ENCODE data around the gene CIAO3. TPM values are rescaled to one million over a fixed set of nuclear protein-coding genes. Genes with fewer than 3 reads are reported as not detected.

CIAO3 gene
- total RNA-seq, 4 donors from 2014 or later, result 35.2 to 110 (median 52.0) TPM

DNA sequence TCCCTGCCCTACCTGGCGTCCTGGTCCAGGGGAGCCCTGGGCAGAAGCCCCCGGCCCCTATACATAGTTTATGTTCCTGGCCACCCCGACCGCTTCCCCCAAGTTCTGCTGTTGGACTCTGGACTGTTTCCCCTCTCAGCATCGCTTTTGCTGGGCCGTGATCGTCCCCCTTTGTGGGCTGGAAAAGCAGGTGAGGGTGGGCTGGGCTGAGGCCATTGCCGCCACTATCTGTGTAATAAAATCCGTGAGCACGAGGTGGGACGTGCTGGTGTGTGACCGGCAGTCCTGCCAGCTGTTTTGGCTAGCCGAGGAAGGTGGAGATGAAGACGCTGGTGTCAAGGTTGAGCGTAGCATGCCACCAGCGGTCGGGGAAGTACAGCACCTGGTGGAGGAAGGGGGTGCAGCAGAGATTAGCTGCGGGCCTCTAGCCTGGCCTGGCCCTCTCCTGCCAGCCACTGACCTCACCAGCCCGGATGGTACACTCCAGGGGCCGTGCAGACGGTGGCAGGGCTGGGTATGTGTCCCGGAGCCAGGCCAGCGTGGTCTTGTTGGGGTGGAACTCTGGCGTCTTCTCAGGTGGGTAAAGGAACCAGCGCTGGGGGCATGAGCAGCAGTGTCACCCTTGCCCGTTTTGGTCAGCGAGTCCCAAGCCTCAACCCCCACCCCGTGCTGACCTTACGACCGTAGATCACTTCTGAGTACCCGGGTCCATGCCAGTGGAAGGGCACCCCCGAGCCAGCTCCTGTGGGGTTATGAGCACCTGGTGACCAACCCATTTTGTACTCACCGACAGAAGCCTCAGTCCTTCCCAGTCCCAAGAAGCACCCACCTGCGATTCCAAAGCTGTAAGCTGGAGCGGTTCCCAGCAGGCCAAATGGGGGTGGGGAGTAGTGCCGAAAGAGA lies 58.1 kb downstream of the CIAO3 start:
- WGBS, result 81% methylated on average over 24 of the region's 36 CpGs

DNA sequence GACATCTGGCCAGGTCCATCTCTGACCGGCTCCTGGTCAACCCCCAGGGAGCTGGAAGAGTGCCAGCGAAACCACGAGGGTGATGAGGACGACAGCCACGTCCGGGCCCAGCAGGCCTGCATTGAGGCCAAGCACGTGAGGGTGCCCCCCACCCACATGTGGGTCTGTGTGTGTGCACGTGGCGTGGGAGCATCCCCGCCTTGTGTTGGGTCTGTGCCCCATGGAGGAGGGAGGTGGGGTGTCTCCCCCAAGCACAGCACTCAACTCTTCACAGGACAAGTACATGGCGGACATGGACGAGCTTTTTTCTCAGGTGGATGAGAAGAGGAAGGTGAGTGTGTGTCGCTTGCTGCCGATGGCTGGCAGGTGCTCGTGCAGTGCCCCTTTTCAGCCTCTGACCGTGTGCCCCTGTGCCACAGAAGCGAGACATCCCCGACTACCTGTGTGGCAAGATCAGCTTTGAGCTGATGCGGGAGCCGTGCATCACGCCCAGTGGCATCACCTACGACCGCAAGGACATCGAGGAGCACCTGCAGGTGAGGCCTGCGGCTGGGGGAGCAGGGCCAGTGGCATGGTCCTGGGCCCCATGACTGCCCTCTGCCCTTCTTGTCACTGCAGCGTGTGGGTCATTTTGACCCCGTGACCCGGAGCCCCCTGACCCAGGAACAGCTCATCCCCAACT lies 58.9 kb downstream of the CIAO3 start:
- DNase-seq (ENCODE audit: low spot score in 2 of 2), result no peak
- Histone ChIP-seq H3K27ac (no peak overlapping the region), H3K9me3 (no peaks in the 10 kb centered on the region), H3K4me1 (peaks cover 86% of the 10 kb centered on the region), H3K36me3 (peaks cover 20% of the 10 kb centered on the region), H3K27me3 (peaks cover 4% of the 10 kb centered on the region), H3K4me3 (peak overlapping the region; percentile 84)
- 90% methylated on average over 9 of the region's 28 CpGs for WGBS
- TF ChIP-seq POLR2A (IDR thresholded peaks at IDR 0.05) (no peak), EP300 (IDR thresholded peaks at IDR 0.05) (no peak), POLR2AphosphoS5 (IDR thresholded peaks at IDR 0.05) (no peak)
- TF ChIP-seq, protein P1, sequence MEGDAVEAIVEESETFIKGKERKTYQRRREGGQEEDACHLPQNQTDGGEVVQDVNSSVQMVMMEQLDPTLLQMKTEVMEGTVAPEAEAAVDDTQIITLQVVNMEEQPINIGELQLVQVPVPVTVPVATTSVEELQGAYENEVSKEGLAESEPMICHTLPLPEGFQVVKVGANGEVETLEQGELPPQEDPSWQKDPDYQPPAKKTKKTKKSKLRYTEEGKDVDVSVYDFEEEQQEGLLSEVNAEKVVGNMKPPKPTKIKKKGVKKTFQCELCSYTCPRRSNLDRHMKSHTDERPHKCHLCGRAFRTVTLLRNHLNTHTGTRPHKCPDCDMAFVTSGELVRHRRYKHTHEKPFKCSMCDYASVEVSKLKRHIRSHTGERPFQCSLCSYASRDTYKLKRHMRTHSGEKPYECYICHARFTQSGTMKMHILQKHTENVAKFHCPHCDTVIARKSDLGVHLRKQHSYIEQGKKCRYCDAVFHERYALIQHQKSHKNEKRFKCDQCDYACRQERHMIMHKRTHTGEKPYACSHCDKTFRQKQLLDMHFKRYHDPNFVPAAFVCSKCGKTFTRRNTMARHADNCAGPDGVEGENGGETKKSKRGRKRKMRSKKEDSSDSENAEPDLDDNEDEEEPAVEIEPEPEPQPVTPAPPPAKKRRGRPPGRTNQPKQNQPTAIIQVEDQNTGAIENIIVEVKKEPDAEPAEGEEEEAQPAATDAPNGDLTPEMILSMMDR (IDR thresholded peaks at IDR 0.05), result no peak

More for the DNA sequence above, 58.1 kb downstream of the CIAO3 start:
- H3K4me1 ChIP-seq, result peaks cover 77% of the 10 kb centered on the region
- peak overlapping the region; percentile 68 for H3K4me3 ChIP-seq
- TF ChIP-seq POLR2A (IDR thresholded peaks at IDR 0.05), result no peak
- no peak for TF ChIP-seq POLR2AphosphoS5 (IDR thresholded peaks at IDR 0.05)
- TF ChIP-seq, protein P1 (IDR thresholded peaks at IDR 0.05), result no peak
- no peak for TF ChIP-seq EP300 (IDR thresholded peaks at IDR 0.05)
- H3K27me3 ChIP-seq, result no peaks in the 10 kb centered on the region
- DNase-seq (ENCODE audit: low spot score in 2 of 2), result peak in 1 of 2 donors; percentile 76
- peaks cover 28% of the 10 kb centered on the region for H3K36me3 ChIP-seq
- peak overlapping the region; percentile 82 for H3K27ac ChIP-seq
- H3K9me3 ChIP-seq, result no peaks in the 10 kb centered on the region

DNA sequence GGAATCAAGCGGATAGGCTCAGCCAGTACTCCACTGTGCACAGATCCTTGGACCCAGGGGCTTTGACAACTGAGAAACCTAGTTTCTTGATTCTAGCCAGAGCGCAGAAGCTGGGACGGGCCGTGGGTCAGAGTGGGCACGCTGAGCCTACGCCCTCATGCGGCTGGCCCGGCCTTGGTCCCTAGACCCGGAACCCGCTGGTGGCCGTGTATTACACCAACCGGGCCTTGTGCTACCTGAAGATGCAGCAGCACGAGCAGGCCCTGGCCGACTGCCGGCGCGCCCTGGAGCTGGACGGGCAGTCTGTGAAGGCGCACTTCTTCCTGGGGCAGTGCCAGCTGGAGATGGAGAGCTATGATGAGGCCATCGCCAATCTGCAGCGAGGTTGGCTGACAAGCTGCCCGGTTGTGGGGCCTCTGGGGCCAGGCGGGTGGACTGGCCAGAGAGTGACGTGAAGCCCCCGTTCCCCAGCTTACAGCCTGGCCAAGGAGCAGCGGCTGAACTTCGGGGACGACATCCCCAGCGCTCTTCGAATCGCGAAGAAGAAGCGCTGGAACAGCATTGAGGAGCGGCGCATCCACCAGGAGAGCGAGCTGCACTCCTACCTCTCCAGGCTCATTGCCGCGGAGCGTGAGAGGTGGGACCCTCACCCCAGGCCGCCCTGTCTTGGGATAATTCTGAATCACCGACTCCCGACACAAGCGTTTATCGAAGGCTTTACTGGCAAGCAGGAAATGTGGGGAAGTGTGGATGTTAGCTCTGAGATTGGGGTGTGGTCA lies 59.6 kb downstream of the CIAO3 start:
- peaks cover 16% of the 10 kb centered on the region for H3K36me3 ChIP-seq
- 38% methylated on average over 20 of the region's 44 CpGs for WGBS

DNA sequence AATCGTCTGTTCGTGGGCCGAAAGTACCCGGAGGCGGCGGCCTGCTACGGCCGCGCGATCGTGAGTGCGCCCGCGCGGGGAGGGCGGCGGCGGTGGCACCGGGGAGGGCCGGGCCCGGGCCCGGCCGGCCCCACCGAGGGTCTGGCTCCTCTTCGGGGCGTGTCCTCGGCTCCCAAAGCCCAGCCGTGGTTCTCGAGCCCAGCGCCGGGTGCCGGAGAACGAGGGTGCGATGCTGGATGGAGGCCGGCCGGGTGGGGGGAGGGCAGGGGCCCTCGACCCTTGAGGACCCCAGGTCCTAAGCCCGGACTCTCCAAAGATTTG lies 60.2 kb downstream of the CIAO3 start:
- H3K27me3 ChIP-seq, result peaks cover 4% of the 10 kb centered on the region
- peaks cover 16% of the 10 kb centered on the region for H3K36me3 ChIP-seq
- H3K27ac ChIP-seq, result peak overlapping the region; percentile 92
- DNase-seq (ENCODE audit: low spot score in 2 of 2), result no peak
- H3K4me3 ChIP-seq, result peak overlapping the region; percentile 84
- no peaks in the 10 kb centered on the region for H3K9me3 ChIP-seq
- TF ChIP-seq, protein P1 (IDR thresholded peaks at IDR 0.05), result no peak
- no peak for TF ChIP-seq EP300 (IDR thresholded peaks at IDR 0.05)
- no peak for TF ChIP-seq POLR2A (IDR thresholded peaks at IDR 0.05)
- no peak for TF ChIP-seq POLR2AphosphoS5 (IDR thresholded peaks at IDR 0.05)
- WGBS, result 0% methylated on average over 1 of the region's 38 CpGs
- H3K4me1 ChIP-seq, result peaks cover 90% of the 10 kb centered on the region

More for the DNA sequence above, 59.6 kb downstream of the CIAO3 start:
- TF ChIP-seq, protein P1 (IDR thresholded peaks at IDR 0.05), result no peak
- no peak for TF ChIP-seq POLR2A (IDR thresholded peaks at IDR 0.05)
- no peak for TF ChIP-seq POLR2AphosphoS5 (IDR thresholded peaks at IDR 0.05)
- TF ChIP-seq EP300 (IDR thresholded peaks at IDR 0.05), result no peak
- H3K27me3 ChIP-seq, result peaks cover 4% of the 10 kb centered on the region
- no peaks in the 10 kb centered on the region for H3K9me3 ChIP-seq
- peaks cover 90% of the 10 kb centered on the region for H3K4me1 ChIP-seq
- no peak for DNase-seq (ENCODE audit: low spot score in 2 of 2)
- H3K4me3 ChIP-seq, result peak overlapping the region; percentile 84
- H3K27ac ChIP-seq, result peak overlapping the region; percentile 92

All from suprapubic skin (tissue), 4 donors.